Measurements from ENCODE around the gene PPP1R1C.

Gene PPP1R1C

DNA sequence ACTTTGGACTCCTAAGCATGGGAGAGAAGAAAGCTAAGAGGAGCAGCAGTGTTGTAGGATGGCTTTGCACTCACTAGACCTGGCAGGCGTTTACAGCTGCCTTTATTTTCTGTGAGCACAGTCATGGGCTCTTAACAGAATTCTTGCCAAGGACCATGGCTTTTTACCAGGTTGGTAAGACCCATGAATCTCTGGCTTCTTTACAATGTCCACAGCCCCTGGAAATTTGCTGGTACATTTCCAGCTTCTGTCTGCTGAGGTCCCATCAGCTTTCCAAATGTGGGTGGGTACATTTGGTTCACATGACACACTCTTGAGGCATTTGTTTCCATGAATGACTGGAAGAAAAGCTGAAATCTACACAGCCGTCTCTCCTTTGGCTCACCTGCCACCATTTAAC lies 162.7 kb downstream of the PPP1R1C start:
- no peak overlapping the region for H3K4me2 ChIP-seq (ENCODE audit: low read depth, low read length, poor library complexity, severe bottlenecking)
- no peaks in the 10 kb centered on the region for H3F3A ChIP-seq (ENCODE audit: insufficient read depth)
- H2AFZ ChIP-seq (ENCODE audit: low read depth, low read length, severe bottlenecking) = no peak overlapping the region
- no peak overlapping the region for H3K9ac ChIP-seq (ENCODE audit: low read length)
- H3K79me2 ChIP-seq (ENCODE audit: insufficient read depth, low read length) = no peaks in the 10 kb centered on the region
- H3K27ac ChIP-seq (ENCODE audit: low read depth, low read length) = no peak overlapping the region
- H3K4me3 ChIP-seq (ENCODE audit: insufficient read depth, low read length, poor library complexity, severe bottlenecking) = no peak overlapping the region
- TF ChIP-seq CTCF (IDR thresholded peaks at IDR 0.05; ENCODE audit: insufficient read depth, low read length, poor library complexity, severe bottlenecking) = no peak
- no peak for TF ChIP-seq EZH2phosphoT487 (conservative IDR thresholded peaks at IDR 0.05; ENCODE audit: low read length)
- H3K9me3 ChIP-seq (ENCODE audit: insufficient read depth, low read length) = no peaks in the 10 kb centered on the region
- no peaks in the 10 kb centered on the region for H3K27me3 ChIP-seq (ENCODE audit: low read length)
- H3K9me2 ChIP-seq (replicated peaks; ENCODE audit: insufficient read depth, low read length) = no peaks in the 10 kb centered on the region
- no peaks in the 10 kb centered on the region for H4K20me1 ChIP-seq (ENCODE audit: low read depth, low read length)
- H3K36me3 ChIP-seq (ENCODE audit: low read length) = no peaks in the 10 kb centered on the region

DNA sequence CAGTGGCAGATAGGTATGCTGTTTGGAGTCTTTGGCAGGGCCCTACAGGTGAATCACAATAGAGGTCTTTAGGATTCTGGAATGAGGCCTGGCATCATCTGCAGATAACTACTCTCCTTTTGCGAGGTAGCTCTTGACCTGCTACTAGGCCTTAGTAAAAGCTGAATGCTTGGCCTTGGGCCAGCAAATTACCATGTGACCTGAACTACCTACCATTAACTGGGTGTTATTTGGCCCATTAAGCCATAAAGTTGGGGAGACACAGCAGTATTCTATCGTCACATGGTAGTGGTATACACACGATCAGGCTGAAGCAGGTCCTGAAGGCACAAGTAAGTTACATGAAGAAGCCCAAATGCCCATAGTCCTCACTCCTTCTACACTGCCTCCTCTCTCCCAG lies 178.2 kb downstream of the PPP1R1C start:
- no peaks in the 10 kb centered on the region for H3K9me3 ChIP-seq (ENCODE audit: insufficient read depth, low read length)
- H3K36me3 ChIP-seq (ENCODE audit: low read length) = no peaks in the 10 kb centered on the region
- no peaks in the 10 kb centered on the region for H4K20me1 ChIP-seq (ENCODE audit: low read depth, low read length)
- no peak overlapping the region for H3K4me2 ChIP-seq (ENCODE audit: low read depth, low read length, poor library complexity, severe bottlenecking)
- H2AFZ ChIP-seq (ENCODE audit: low read depth, low read length, severe bottlenecking) = no peak overlapping the region
- H3K27ac ChIP-seq (ENCODE audit: low read depth, low read length) = no peak overlapping the region
- H3F3A ChIP-seq (ENCODE audit: insufficient read depth) = no peaks in the 10 kb centered on the region
- H3K4me3 ChIP-seq (ENCODE audit: insufficient read depth, low read length, poor library complexity, severe bottlenecking) = no peak overlapping the region
- TF ChIP-seq CTCF (IDR thresholded peaks at IDR 0.05; ENCODE audit: insufficient read depth, low read length, poor library complexity, severe bottlenecking) = no peak
- TF ChIP-seq EZH2phosphoT487 (conservative IDR thresholded peaks at IDR 0.05; ENCODE audit: low read length) = no peak
- H3K9me2 ChIP-seq (replicated peaks; ENCODE audit: insufficient read depth, low read length) = no peaks in the 10 kb centered on the region
- no peaks in the 10 kb centered on the region for H3K27me3 ChIP-seq (ENCODE audit: low read length)
- no peak overlapping the region for H3K9ac ChIP-seq (ENCODE audit: low read length)
- no peaks in the 10 kb centered on the region for H3K79me2 ChIP-seq (ENCODE audit: insufficient read depth, low read length)

DNA sequence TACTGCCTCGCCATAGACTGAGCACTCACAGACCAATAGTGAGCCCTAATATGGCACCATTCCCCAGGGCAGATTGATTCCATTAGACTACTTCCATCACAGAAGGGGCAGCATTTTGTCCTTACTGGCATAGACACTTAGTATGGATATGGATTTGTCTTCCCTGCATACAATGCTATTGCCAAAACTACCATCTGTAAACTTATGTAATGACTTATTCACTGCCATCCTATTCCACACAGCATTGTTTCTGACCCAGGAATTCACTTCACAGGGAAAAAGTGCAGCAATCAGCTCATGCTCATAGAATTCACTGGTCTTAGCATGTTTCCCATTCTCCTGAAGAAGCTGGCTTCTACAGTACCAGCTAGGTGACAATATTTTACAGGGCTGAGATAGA lies 179.0 kb downstream of the PPP1R1C start:
- Histone ChIP-seq H4K20me1 (ENCODE audit: low read depth, low read length) (no peaks in the 10 kb centered on the region), H3K27me3 (ENCODE audit: low read length) (no peaks in the 10 kb centered on the region), H3K79me2 (ENCODE audit: insufficient read depth, low read length) (no peaks in the 10 kb centered on the region), H2AFZ (ENCODE audit: low read depth, low read length, severe bottlenecking) (no peak overlapping the region), H3K4me2 (ENCODE audit: low read depth, low read length, poor library complexity, severe bottlenecking) (no peak overlapping the region), H3K9ac (ENCODE audit: low read length) (no peak overlapping the region), H3K36me3 (ENCODE audit: low read length) (no peaks in the 10 kb centered on the region), H3K27ac (ENCODE audit: low read depth, low read length) (no peak overlapping the region), H3K9me2 (replicated peaks; ENCODE audit: insufficient read depth, low read length) (no peaks in the 10 kb centered on the region), H3F3A (ENCODE audit: insufficient read depth) (no peaks in the 10 kb centered on the region), H3K4me3 (ENCODE audit: insufficient read depth, low read length, poor library complexity, severe bottlenecking) (no peak overlapping the region), H3K9me3 (ENCODE audit: insufficient read depth, low read length) (no peaks in the 10 kb centered on the region)
- TF ChIP-seq EZH2phosphoT487 (conservative IDR thresholded peaks at IDR 0.05; ENCODE audit: low read length) = no peak
- no peak for TF ChIP-seq CTCF (IDR thresholded peaks at IDR 0.05; ENCODE audit: insufficient read depth, low read length, poor library complexity, severe bottlenecking)

DNA sequence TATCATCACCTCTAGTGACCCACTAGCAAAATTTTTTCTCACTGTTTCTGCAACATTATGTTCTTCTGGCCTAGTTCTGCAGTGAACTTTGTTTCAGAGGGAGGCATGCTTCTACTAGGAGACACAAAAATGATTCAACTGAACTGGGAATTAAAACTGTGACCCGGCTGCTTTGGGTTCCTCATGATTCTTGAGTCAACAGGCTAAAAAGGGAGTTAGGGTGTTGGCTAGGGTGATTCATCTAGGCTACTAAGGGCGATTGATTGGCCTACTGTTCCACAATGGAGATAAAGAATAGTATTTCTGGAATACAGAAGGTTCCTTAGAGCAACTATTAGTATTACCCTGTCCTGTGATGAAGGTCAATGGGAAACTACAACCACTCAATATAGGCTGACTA lies 179.5 kb downstream of the PPP1R1C start:
- Histone ChIP-seq H3K79me2 (ENCODE audit: insufficient read depth, low read length) (no peaks in the 10 kb centered on the region), H3K27me3 (ENCODE audit: low read length) (no peaks in the 10 kb centered on the region), H4K20me1 (ENCODE audit: low read depth, low read length) (no peaks in the 10 kb centered on the region), H3K9ac (ENCODE audit: low read length) (no peak overlapping the region), H3K36me3 (ENCODE audit: low read length) (no peaks in the 10 kb centered on the region), H3F3A (ENCODE audit: insufficient read depth) (no peaks in the 10 kb centered on the region), H3K27ac (ENCODE audit: low read depth, low read length) (no peak overlapping the region), H3K9me3 (ENCODE audit: insufficient read depth, low read length) (no peaks in the 10 kb centered on the region), H3K4me3 (ENCODE audit: insufficient read depth, low read length, poor library complexity, severe bottlenecking) (no peak overlapping the region), H2AFZ (ENCODE audit: low read depth, low read length, severe bottlenecking) (no peak overlapping the region), H3K9me2 (replicated peaks; ENCODE audit: insufficient read depth, low read length) (no peaks in the 10 kb centered on the region), H3K4me2 (ENCODE audit: low read depth, low read length, poor library complexity, severe bottlenecking) (no peak overlapping the region)
- TF ChIP-seq EZH2phosphoT487 (conservative IDR thresholded peaks at IDR 0.05; ENCODE audit: low read length) = no peak
- no peak for TF ChIP-seq CTCF (IDR thresholded peaks at IDR 0.05; ENCODE audit: insufficient read depth, low read length, poor library complexity, severe bottlenecking)
